ENCODE results near the gene ERC1. TPM values are rescaled to one million over a fixed set of nuclear protein-coding genes. Genes with fewer than 3 reads are reported as not detected.

ERC1 gene
- total RNA-seq: 10 to 100 TPM; 28.5 to 71.7 (median 38.5) TPM

- TF ChIP-seq EP300 (IDR thresholded peaks at IDR 0.05) (peak; percentile 20), CTCF (IDR thresholded peaks at IDR 0.05) (no peak), POLR2AphosphoS5 (IDR thresholded peaks at IDR 0.05) (peak in 1 of 3 donors; percentile 93), POLR2A (IDR thresholded peaks at IDR 0.05) (peak in 1 of 2 donors; percentile 59)
- no peaks in the 10 kb centered on the region for H3K27me3 ChIP-seq
- peaks cover 38% of the 10 kb centered on the region for H3K4me1 ChIP-seq
- no peaks in the 10 kb centered on the region for H3K36me3 ChIP-seq
- H3K4me3 ChIP-seq: peak within 1 kb of the TSS; percentile 71
- DNase-seq (ENCODE audit: low spot score in 2 of 2): peak; percentile 92 to 93
- under 1% methylated on average over 54 of the region's 87 CpGs for WGBS
- peak within 1 kb of the TSS; percentile 98 for H3K27ac ChIP-seq
- H3K9me3 ChIP-seq: no peaks in the 10 kb centered on the region
Observed at GRCh38 chr12:990661-991349, at the start of gene ERC1. Gene ERC1 (plus strand): TSS chr12:991223. CDS start chr12:1027904, 36,681 bp downstream.

- WGBS: 97% methylated on average over 6 of the region's 6 CpGs
- TF ChIP-seq CTCF (IDR thresholded peaks at IDR 0.05) (no peak), EP300 (IDR thresholded peaks at IDR 0.05) (no peak), POLR2A (IDR thresholded peaks at IDR 0.05) (no peak), POLR2AphosphoS5 (IDR thresholded peaks at IDR 0.05) (no peak)
Observed at GRCh38 chr12:943051-943450, 48.0 kb upstream of the ERC1 start.

GRCh38 chr12:944211-944610 lies 46.8 kb upstream of the ERC1 start:
- Histone ChIP-seq H3K4me3 (no peak overlapping the region), H3K27ac (no peak overlapping the region), H3K27me3 (no peaks in the 10 kb centered on the region), H3K36me3 (peaks cover 16% of the 10 kb centered on the region), H3K4me1 (peaks cover 11% of the 10 kb centered on the region), H3K9me3 (no peaks in the 10 kb centered on the region)
- TF ChIP-seq POLR2AphosphoS5 (IDR thresholded peaks at IDR 0.05) (no peak), EP300 (IDR thresholded peaks at IDR 0.05) (no peak), POLR2A (IDR thresholded peaks at IDR 0.05) (no peak), CTCF (IDR thresholded peaks at IDR 0.05) (no peak)
- 79% methylated on average over 7 of the region's 7 CpGs for WGBS
- DNase-seq (ENCODE audit: low spot score in 2 of 2): no peak

More at GRCh38 chr12:943051-943450, 48.0 kb upstream of the ERC1 start:
- Histone ChIP-seq H3K9me3 (no peaks in the 10 kb centered on the region), H3K36me3 (peaks cover 16% of the 10 kb centered on the region), H3K27ac (no peak overlapping the region), H3K4me1 (peaks cover 3% of the 10 kb centered on the region), H3K4me3 (no peak overlapping the region), H3K27me3 (no peaks in the 10 kb centered on the region)
- DNase-seq (ENCODE audit: low spot score in 2 of 2): no peak

- TF ChIP-seq CTCF (IDR thresholded peaks at IDR 0.05) (no peak), EP300 (IDR thresholded peaks at IDR 0.05) (no peak)
- Histone ChIP-seq H3K36me3 (peaks cover 9% of the 10 kb centered on the region), H3K9me3 (no peaks in the 10 kb centered on the region), H3K27me3 (no peaks in the 10 kb centered on the region), H3K4me1 (peaks cover 14% of the 10 kb centered on the region), H3K27ac (no peak overlapping the region), H3K4me3 (no peak overlapping the region)
- no peak for DNase-seq (ENCODE audit: low spot score in 2 of 2)
Observed at GRCh38 chr12:946212-946611, 44.8 kb upstream of the ERC1 start.

GRCh38 chr12:946631-947030 lies 44.4 kb upstream of the ERC1 start:
- no peak for DNase-seq (ENCODE audit: low spot score in 2 of 2)
- H3K9me3 ChIP-seq: no peaks in the 10 kb centered on the region
- H3K4me1 ChIP-seq: peaks cover 14% of the 10 kb centered on the region
- H3K27me3 ChIP-seq: no peaks in the 10 kb centered on the region
- H3K4me3 ChIP-seq: no peak overlapping the region
- 83% methylated on average over 6 of the region's 6 CpGs for WGBS
- H3K27ac ChIP-seq: no peak overlapping the region
- H3K36me3 ChIP-seq: peaks cover 9% of the 10 kb centered on the region
- TF ChIP-seq POLR2A (IDR thresholded peaks at IDR 0.05): no peak
- no peak for TF ChIP-seq EP300 (IDR thresholded peaks at IDR 0.05)
- TF ChIP-seq CTCF (IDR thresholded peaks at IDR 0.05): no peak
- TF ChIP-seq POLR2AphosphoS5 (IDR thresholded peaks at IDR 0.05): no peak

All from suprapubic skin (tissue), 4 donors.